Activated naive CD4-positive, alpha-beta T cell treated with anti-CD3 and anti-CD28 coated beads, Interleukin-2, amount 50 U/mL, for 72 hours (primary cell): ENCODE measurements around the gene CYP2A6. TPM values are rescaled to one million over a fixed set of nuclear protein-coding genes. Genes with fewer than 3 reads are reported as not detected.
"Not testable (repeated sequence)": the region's sequence is repeated elsewhere in the genome, so short reads cannot be mapped to it uniquely, and the experiment has no call there.

Experiments
- ATAC-seq, 2 donors: fragments of 150-1000 bp; cut with Tn5 transposase; 2 replicates each; pipeline ENCODE4 v1.10.0; 2021; ENCODE audit warnings: mild to moderate bottlenecking in 2 of 2, moderate library complexity in 2 of 2
- DNase-seq, 2 donors: peaks; one replicate each; pipeline ENCODE4 v3.0.0; 2021 to 2022; ENCODE audit warnings: low spot score in 2 of 2
- H3K27ac Mint-ChIP-seq, 2 donors: one replicate each; pipeline ENCODE4 v1.8.0; 2022; ENCODE audit warnings: mild to moderate bottlenecking in 2 of 2, mixed read lengths in 2 of 2
- H3K36me3 Mint-ChIP-seq, 2 donors: one replicate each; pipeline ENCODE4 v1.8.0; 2022; ENCODE audit warnings: mixed read lengths in 2 of 2
- H3K9me3 Mint-ChIP-seq, 2 donors: one replicate each; pipeline ENCODE4 v1.8.0; 2022; ENCODE audit warnings: mixed read lengths in 2 of 2
- total RNA-seq, 2 donors: library from RNA; stranded (reverse); gene quantifications; one replicate each; pipeline ENCODE4 v1.2.3, GENCODE V29; 2022

The CYP2A6 gene
- total RNA-seq, 2 donors from 2014 or later, result 0.23 TPM; not detected in 1

- Mint-ChIP-seq H3K36me3 (no peaks in the 10 kb centered on the region), H3K9me3 (no peaks in the 10 kb centered on the region), H3K27ac (no peak overlapping the region)
- ATAC-seq (no peak), DNase-seq (no peak)
Observed at GRCh38 chr19:40862785-40863184, 12.5 kb upstream of the CYP2A6 start.

- Mint-ChIP-seq H3K9me3 (no peaks in the 10 kb centered on the region), H3K27ac (no peak overlapping the region), H3K36me3 (no peaks in the 10 kb centered on the region)
- ATAC-seq, result no peak
- DNase-seq, result no peak
Observed at GRCh38 chr19:40862333-40862732, 12.1 kb upstream of the CYP2A6 start.

GRCh38 chr19:40858109-40858508 lies 7.9 kb upstream of the CYP2A6 start:
- no peaks in the 10 kb centered on the region for H3K9me3 Mint-ChIP-seq
- H3K27ac Mint-ChIP-seq, result no peak overlapping the region
- H3K36me3 Mint-ChIP-seq, result no peaks in the 10 kb centered on the region
- DNase-seq (no peak), ATAC-seq (no peak)

GRCh38 chr19:40852467-40853152 lies 2.4 kb upstream of the CYP2A6 start:
- H3K9me3 Mint-ChIP-seq, DNase-seq, H3K36me3 Mint-ChIP-seq, ATAC-seq: not testable (repeated sequence)
- H3K27ac Mint-ChIP-seq, result peak overlapping the region in 1 of 2 donors; percentile 65

- not testable (repeated sequence) for DNase-seq, ATAC-seq, H3K9me3 Mint-ChIP-seq, H3K36me3 Mint-ChIP-seq
- H3K27ac Mint-ChIP-seq, result peak overlapping the region in 1 of 2 donors; percentile 49
Observed at GRCh38 chr19:40846722-40847121, 3.5 kb downstream of the CYP2A6 start.

- DNase-seq (peak; percentile 57 to 86), ATAC-seq (peak; percentile 99)
- H3K27ac Mint-ChIP-seq, result peak overlapping the region in 1 of 2 donors; percentile 85
- not testable (repeated sequence) for H3K9me3 Mint-ChIP-seq, H3K36me3 Mint-ChIP-seq
Observed at GRCh38 chr19:40843653-40844052, 6.6 kb downstream of the CYP2A6 start.

- not testable (repeated sequence) for H3K9me3 Mint-ChIP-seq, ATAC-seq, DNase-seq, H3K36me3 Mint-ChIP-seq
- peak overlapping the region in 1 of 2 donors; percentile 85 for H3K27ac Mint-ChIP-seq
Observed at GRCh38 chr19:40842997-40843652, 7.1 kb downstream of the CYP2A6 start.

- H3K27ac Mint-ChIP-seq, DNase-seq, H3K9me3 Mint-ChIP-seq, H3K36me3 Mint-ChIP-seq, ATAC-seq: not testable (repeated sequence)
Observed at GRCh38 chr19:40842012-40842411, 8.2 kb downstream of the CYP2A6 start.

- not testable (repeated sequence) for ATAC-seq, DNase-seq, H3K36me3 Mint-ChIP-seq, H3K9me3 Mint-ChIP-seq, H3K27ac Mint-ChIP-seq
Observed at GRCh38 chr19:40838477-40838876, 11.8 kb downstream of the CYP2A6 start.

GRCh38 chr19:40836754-40837429 lies 13.4 kb downstream of the CYP2A6 start:
- ATAC-seq (no peak), DNase-seq (peak in 1 of 2 donors; percentile 20)
- no peak overlapping the region for H3K27ac Mint-ChIP-seq
- no peaks in the 10 kb centered on the region for H3K9me3 Mint-ChIP-seq
- H3K36me3 Mint-ChIP-seq, result no peaks in the 10 kb centered on the region

GRCh38 chr19:40833728-40834533 lies 16.3 kb downstream of the CYP2A6 start:
- H3K9me3 Mint-ChIP-seq, H3K27ac Mint-ChIP-seq, H3K36me3 Mint-ChIP-seq, ATAC-seq: not testable (repeated sequence)
- peak in 1 of 2 donors; percentile 9 for DNase-seq

GRCh38 chr19:40832431-40832790 lies 17.8 kb downstream of the CYP2A6 start:
- not testable (repeated sequence) for H3K9me3 Mint-ChIP-seq, H3K27ac Mint-ChIP-seq, H3K36me3 Mint-ChIP-seq, DNase-seq
- ATAC-seq, result peak in 1 of 2 donors; percentile 29

GRCh38 chr19:40831502-40832430 lies 18.5 kb downstream of the CYP2A6 start:
- peak in 1 of 2 donors; percentile 7 for DNase-seq
- peaks cover 3 to 5% of the 10 kb centered on the region in 2 donors for H3K36me3 Mint-ChIP-seq
- H3K27ac Mint-ChIP-seq, result no peak overlapping the region
- no peak for ATAC-seq
- peaks cover 3 to 5% of the 10 kb centered on the region in 2 donors for H3K9me3 Mint-ChIP-seq

GRCh38 chr19:40830741-40831140 lies 19.5 kb downstream of the CYP2A6 start:
- H3K27ac Mint-ChIP-seq, result peak overlapping the region in 1 of 2 donors; percentile 13
- not testable (repeated sequence) for H3K36me3 Mint-ChIP-seq, H3K9me3 Mint-ChIP-seq, ATAC-seq
- DNase-seq, result peak in 1 of 2 donors; percentile 20

- no peak for ATAC-seq
- peaks cover 6 to 7% of the 10 kb centered on the region in 2 donors for H3K36me3 Mint-ChIP-seq
- H3K27ac Mint-ChIP-seq, result no peak overlapping the region
- H3K9me3 Mint-ChIP-seq, result peaks cover 3 to 5% of the 10 kb centered on the region in 2 donors
- no peak for DNase-seq
Observed at GRCh38 chr19:40829205-40829604, 21.0 kb downstream of the CYP2A6 start.
